Epithelial cell of proximal tubule (primary cell): ENCODE measurements around the gene TUT1. TPM values are rescaled to one million over a fixed set of nuclear protein-coding genes. Genes with fewer than 3 reads are reported as not detected.

Source experiments
- DNase-seq: peaks from one replicate; pipeline ENCODE4 v3.0.0-alpha.2; 2011; ENCODE audit warnings: low read depth
- H3K4me3 ChIP-seq: 2 replicates; pipeline ENCODE4 v1.5.1; 2011; ENCODE audit warnings: low read depth, mild to moderate bottlenecking, low read length
- CTCF ChIP-seq: conservative IDR thresholded peaks from 2 replicates; pipeline ENCODE4 v1.5.1; 2012; ENCODE audit warnings: low read depth, mild to moderate bottlenecking, low read length
- total RNA-seq: library from RNA; depleted of rRNA; stranded (reverse); fragments of >200 nt; gene quantifications from 2 replicates; pipeline ENCODE4 v1.2.3, GENCODE V29; 2015

TUT1 gene
- total RNA-seq, 1 donor from 2014 or later, result 10.1 TPM

GRCh38 chr11:62600367-62601121 lies 9.2 kb upstream of the TUT1 start:
- DNase-seq, result no peak

GRCh38 chr11:62599901-62600300 lies 8.6 kb upstream of the TUT1 start:
- DNase-seq, result no peak
- H3K4me3 ChIP-seq, result peak overlapping the region; percentile 84
- TF ChIP-seq CTCF, result no peak

More at GRCh38 chr11:62600367-62601121, 9.2 kb upstream of the TUT1 start:
- H3K4me3 ChIP-seq, result peak overlapping the region; percentile 84
- TF ChIP-seq CTCF, result no peak

GRCh38 chr11:62599069-62599696 lies 7.9 kb upstream of the TUT1 start:
- peak overlapping the region; percentile 84 for H3K4me3 ChIP-seq

GRCh38 chr11:62595124-62595523 lies 3.8 kb upstream of the TUT1 start:
- no peak for DNase-seq
- TF ChIP-seq CTCF, result no peak
- no peak overlapping the region for H3K4me3 ChIP-seq

More at GRCh38 chr11:62599069-62599696, 7.9 kb upstream of the TUT1 start:
- no peak for TF ChIP-seq CTCF
- no peak for DNase-seq

GRCh38 chr11:62593434-62594044 lies 2.2 kb upstream of the TUT1 start:
- no peak overlapping the region for H3K4me3 ChIP-seq
- DNase-seq, result no peak
- TF ChIP-seq CTCF, result peak; percentile 73

GRCh38 chr11:62592989-62593421 lies 1.7 kb upstream of the TUT1 start:
- TF ChIP-seq CTCF, result no peak
- no peak overlapping the region for H3K4me3 ChIP-seq
- no peak for DNase-seq
